Measurements from ENCODE around the gene AOC1. TPM values are rescaled to one million over a fixed set of nuclear protein-coding genes. Genes with fewer than 3 reads are reported as not detected.

Gene AOC1
- total and polyA plus RNA-seq, 10 of the 15 experiments (the other 5 are each of a cell fraction or from before 2014, with no cell fraction given): 0.07 TPM; not detected in 9

GRCh38 chr7:150806454-150806853 lies 45.9 kb upstream of the AOC1 start (continued):
- TF ChIP-seq CEBPZ (IDR thresholded peaks at IDR 0.05; ENCODE audit: low read depth, low read length): no peak

GRCh38 chr7:150806863-150807262 lies 45.5 kb upstream of the AOC1 start:
- DNase-seq (ENCODE audit: low read depth, low spot score) (no peak), FAIRE-seq (no peak), ATAC-seq (no peak)
- in situ Hi-C loops (cut with MboI) (no loop called here), intact Hi-C loops (cut with micrococcal nuclease; ENCODE audit: unreplicated experiment) (no loop called here)
- Histone ChIP-seq H3K4me3 (no peak overlapping the region), H3K9me3 (replicated peaks; ENCODE audit: control insufficient read depth, insufficient read depth, low read length) (no peaks in the 10 kb centered on the region; the same call in 2 of the 3 replicates), H3K79me2 (ENCODE audit: control insufficient read depth, insufficient read depth, low read length) (no peaks in the 10 kb centered on the region), H3K36me3 (ENCODE audit: control insufficient read depth in 2 of 2, insufficient read depth in 2 of 2, low read length in 1 of 2) (no peaks in the 10 kb centered on the region), H3K27ac (ENCODE audit: control insufficient read depth, insufficient read depth) (no peak overlapping the region), H3K4me2 (ENCODE audit: control insufficient read depth, insufficient read depth) (no peak overlapping the region), H4K20me1 (ENCODE audit: control insufficient read depth, insufficient read depth) (no peaks in the 10 kb centered on the region), H3K27me3 (replicated peaks in 1 of 2; ENCODE audit: control insufficient read depth in 2 of 2, insufficient read depth in 2 of 2, low read length in 1 of 2) (no peaks in the 10 kb centered on the region; a peak in 3 of 4 replicates), H2AFZ (ENCODE audit: control insufficient read depth, low read depth, low read length) (no peak overlapping the region), H3K4me1 (ENCODE audit: control insufficient read depth, insufficient read depth, low read length) (no peaks in the 10 kb centered on the region), H3K9ac (ENCODE audit: control insufficient read depth, insufficient read depth, low read length) (no peak overlapping the region)
- WGBS (ENCODE audit: insufficient coverage, insufficient replicate concordance, low lambda C conversion rate, missing lambda C conversion rate): 21% methylated on average over 2 of the region's 2 CpGs
- ChIA-PET SMC1A (ENCODE audit: uncharacterized antibody, unreplicated experiment) (no interaction called here), CTCF (interaction anchor here (0.7 to 1.8 kb wide), 3 partner anchors 19 to 217 kb away, joined by 3 to 9 read pairs (median 5); no protein-coding TSS in a partner anchor), POLR2A (no interaction called here), RAD21 (ENCODE audit: unreplicated experiment) (no interaction called here)
- TF ChIP-seq FOXK2 (IDR thresholded peaks at IDR 0.05): no peak
- no peak for TF ChIP-seq NFIC (IDR thresholded peaks at IDR 0.05; ENCODE audit: low read depth, low read length)
- TF ChIP-seq EP300 (IDR thresholded peaks at IDR 0.05; ENCODE audit: borderline replicate concordance in 1 of 2, control insufficient read depth in 1 of 2, low read depth in 2 of 2, low read length in 2 of 2): no peak
- no peak for TF ChIP-seq TARDBP (IDR thresholded peaks at IDR 0.05; ENCODE audit: borderline replicate concordance)
- TF ChIP-seq TAF1 (IDR thresholded peaks at IDR 0.05; ENCODE audit: borderline replicate concordance, low read depth, low read length): no peak
- TF ChIP-seq TCF12 (IDR thresholded peaks at IDR 0.05; ENCODE audit: low read depth, low read length): no peak
- no peak for TF ChIP-seq IKZF2 (IDR thresholded peaks at IDR 0.05)
- TF ChIP-seq USF1 (IDR thresholded peaks at IDR 0.05; ENCODE audit: borderline replicate concordance, extremely low read length, insufficient read depth, low read depth, low read length): no peak
- TF ChIP-seq CHD4 (IDR thresholded peaks at IDR 0.05): no peak
- TF ChIP-seq RBBP5 (conservative IDR thresholded peaks at IDR 0.05): no peak
- no peak for TF ChIP-seq MEF2B (IDR thresholded peaks at IDR 0.05; ENCODE audit: partially characterized antibody, poor library complexity, severe bottlenecking)
- TF ChIP-seq MYB (IDR thresholded peaks at IDR 0.05; ENCODE audit: borderline replicate concordance, low read depth, low read length): no peak
- TF ChIP-seq ZNF217 (IDR thresholded peaks at IDR 0.05): no peak
- TF ChIP-seq STAT3 (IDR thresholded peaks at IDR 0.05; ENCODE audit: low read depth, low read length): no peak
- no peak for TF ChIP-seq ELK1 (IDR thresholded peaks at IDR 0.05; ENCODE audit: low read depth, low read length)
- TF ChIP-seq SMC3 (IDR thresholded peaks at IDR 0.05; ENCODE audit: borderline replicate concordance, low read length): no peak
- no peak for TF ChIP-seq KLF5 (IDR thresholded peaks at IDR 0.05; ENCODE audit: partially characterized antibody)
- BruUV-seq (replicated peaks): no TSS peak

Data from GM12878 (cell line).